Tibial nerve (tissue), 4 donors: ENCODE measurements around the gene GPR183.

Source experiments
- EP300 ChIP-seq, 2 donors: sonication (generic); formaldehyde crosslinking; IDR thresholded peaks; one replicate each; pipeline ENCODE4 v1.6.1; 2017; ENCODE audit warnings: antibody characterized with exemption in 2 of 2, mild to moderate bottlenecking in 1 of 2
- POLR2A ChIP-seq, 2 donors: fragments of 450-650 bp; IDR thresholded peaks; one replicate each; pipeline ENCODE4 v1.6.1; 2017; ENCODE audit warnings: antibody characterized with exemption in 2 of 2, mild to moderate bottlenecking in 2 of 2, moderate library complexity in 2 of 2
- TF ChIP-seq, protein P1 (sequence below), 5 experiments: fragments of 200-600 bp in 3 of 5; fragments of 450-650 bp in 2 of 5; sonication (generic) in 3 of 5; IDR thresholded peaks; one replicate each; pipeline ENCODE4 v1.5.1; 2016 to 2019; ENCODE audit warnings: antibody characterized with exemption in 5 of 5, mild to moderate bottlenecking in 3 of 5, moderate library complexity in 2 of 5

GRCh38 chr13:99353246-99353600 lies 46.0 kb upstream of the GPR183 start:
- TF ChIP-seq POLR2A (IDR thresholded peaks at IDR 0.05) (no peak), EP300 (IDR thresholded peaks at IDR 0.05) (no peak)
- TF ChIP-seq, protein P1, sequence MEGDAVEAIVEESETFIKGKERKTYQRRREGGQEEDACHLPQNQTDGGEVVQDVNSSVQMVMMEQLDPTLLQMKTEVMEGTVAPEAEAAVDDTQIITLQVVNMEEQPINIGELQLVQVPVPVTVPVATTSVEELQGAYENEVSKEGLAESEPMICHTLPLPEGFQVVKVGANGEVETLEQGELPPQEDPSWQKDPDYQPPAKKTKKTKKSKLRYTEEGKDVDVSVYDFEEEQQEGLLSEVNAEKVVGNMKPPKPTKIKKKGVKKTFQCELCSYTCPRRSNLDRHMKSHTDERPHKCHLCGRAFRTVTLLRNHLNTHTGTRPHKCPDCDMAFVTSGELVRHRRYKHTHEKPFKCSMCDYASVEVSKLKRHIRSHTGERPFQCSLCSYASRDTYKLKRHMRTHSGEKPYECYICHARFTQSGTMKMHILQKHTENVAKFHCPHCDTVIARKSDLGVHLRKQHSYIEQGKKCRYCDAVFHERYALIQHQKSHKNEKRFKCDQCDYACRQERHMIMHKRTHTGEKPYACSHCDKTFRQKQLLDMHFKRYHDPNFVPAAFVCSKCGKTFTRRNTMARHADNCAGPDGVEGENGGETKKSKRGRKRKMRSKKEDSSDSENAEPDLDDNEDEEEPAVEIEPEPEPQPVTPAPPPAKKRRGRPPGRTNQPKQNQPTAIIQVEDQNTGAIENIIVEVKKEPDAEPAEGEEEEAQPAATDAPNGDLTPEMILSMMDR (IDR thresholded peaks at IDR 0.05): no peak
